Lower lobe of right lung (tissue), 2 donors: ENCODE measurements around the gene GTSE1. TPM values are rescaled to one million over a fixed set of nuclear protein-coding genes. Genes with fewer than 3 reads are reported as not detected.
A peak's percentile ranks its signal among the peaks of the same experiment; 100 is the strongest.

ENCODE experiments used
- ATAC-seq, 2 donors: fragments of 200-7000 bp; cut with Tn5 transposase; one replicate each; pipeline ENCODE4 v1.9.1; 2020 to 2022; ENCODE audit warnings: mild to moderate bottlenecking in 2 of 2, moderate library complexity in 2 of 2
- DNase-seq: peaks from one replicate; pipeline ENCODE4 v3.0.0-alpha.2; 2020
- H3K27ac ChIP-seq: fragments of 200-600 bp; one replicate; pipeline ENCODE4 v1.8.0; 2022
- H3K27me3 ChIP-seq: fragments of 200-600 bp; one replicate; pipeline ENCODE4 v1.8.0; 2022; ENCODE audit warnings: low read depth
- H3K36me3 ChIP-seq: fragments of 200-600 bp; one replicate; pipeline ENCODE4 v1.8.0; 2022; ENCODE audit warnings: mild to moderate bottlenecking
- H3K4me1 ChIP-seq: fragments of 200-600 bp; one replicate; pipeline ENCODE4 v1.8.0; 2022
- H3K4me3 ChIP-seq: fragments of 200-600 bp; one replicate; pipeline ENCODE4 v1.8.0; 2022; ENCODE audit warnings: mild to moderate bottlenecking
- H3K9me3 ChIP-seq: fragments of 200-600 bp; one replicate; pipeline ENCODE4 v1.8.0; 2022
- intact Hi-C: fragments of 100-400 bp; cut with DNase I; formaldehyde crosslinking; loops from one replicate; pipeline ENCODE4 v1.11.0; 2022
- total RNA-seq: library from RNA; stranded (reverse); fragmentation: NEBNext Ultra II Directional; extraction: Animal tissue kit (Norgen Biotek cat#: 25700); gene quantifications from one replicate; pipeline ENCODE4 v1.2.1, GENCODE V29; 2021
- TF ChIP-seq, protein P1 (sequence below): fragments of 200-600 bp; IDR thresholded peaks from one replicate; pipeline ENCODE4 v1.8.0; 2022; ENCODE audit warnings: antibody characterized with exemption, mild to moderate bottlenecking
- donor health status: DM: no; HTN: yes; CAD: no; lungs with severe emphysema.

The GTSE1 gene
- total RNA-seq, 1 donor from 2014 or later, result 1.4 TPM

GRCh38 chr22:46376908-46377524 lies 80.3 kb downstream of the GTSE1 start:
- TF ChIP-seq, protein P1, sequence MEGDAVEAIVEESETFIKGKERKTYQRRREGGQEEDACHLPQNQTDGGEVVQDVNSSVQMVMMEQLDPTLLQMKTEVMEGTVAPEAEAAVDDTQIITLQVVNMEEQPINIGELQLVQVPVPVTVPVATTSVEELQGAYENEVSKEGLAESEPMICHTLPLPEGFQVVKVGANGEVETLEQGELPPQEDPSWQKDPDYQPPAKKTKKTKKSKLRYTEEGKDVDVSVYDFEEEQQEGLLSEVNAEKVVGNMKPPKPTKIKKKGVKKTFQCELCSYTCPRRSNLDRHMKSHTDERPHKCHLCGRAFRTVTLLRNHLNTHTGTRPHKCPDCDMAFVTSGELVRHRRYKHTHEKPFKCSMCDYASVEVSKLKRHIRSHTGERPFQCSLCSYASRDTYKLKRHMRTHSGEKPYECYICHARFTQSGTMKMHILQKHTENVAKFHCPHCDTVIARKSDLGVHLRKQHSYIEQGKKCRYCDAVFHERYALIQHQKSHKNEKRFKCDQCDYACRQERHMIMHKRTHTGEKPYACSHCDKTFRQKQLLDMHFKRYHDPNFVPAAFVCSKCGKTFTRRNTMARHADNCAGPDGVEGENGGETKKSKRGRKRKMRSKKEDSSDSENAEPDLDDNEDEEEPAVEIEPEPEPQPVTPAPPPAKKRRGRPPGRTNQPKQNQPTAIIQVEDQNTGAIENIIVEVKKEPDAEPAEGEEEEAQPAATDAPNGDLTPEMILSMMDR, result no peak
- Histone ChIP-seq H3K4me3 (no peak overlapping the region), H3K27ac (peak overlapping the region; percentile 83), H3K4me1 (peaks cover 29% of the 10 kb centered on the region), H3K27me3 (peaks cover 7% of the 10 kb centered on the region), H3K36me3 (no peaks in the 10 kb centered on the region), H3K9me3 (peaks cover 4% of the 10 kb centered on the region)
- no peak for DNase-seq
- intact Hi-C loops, result no loop called here
- ATAC-seq, result peak; percentile 49 to 53

DNA sequence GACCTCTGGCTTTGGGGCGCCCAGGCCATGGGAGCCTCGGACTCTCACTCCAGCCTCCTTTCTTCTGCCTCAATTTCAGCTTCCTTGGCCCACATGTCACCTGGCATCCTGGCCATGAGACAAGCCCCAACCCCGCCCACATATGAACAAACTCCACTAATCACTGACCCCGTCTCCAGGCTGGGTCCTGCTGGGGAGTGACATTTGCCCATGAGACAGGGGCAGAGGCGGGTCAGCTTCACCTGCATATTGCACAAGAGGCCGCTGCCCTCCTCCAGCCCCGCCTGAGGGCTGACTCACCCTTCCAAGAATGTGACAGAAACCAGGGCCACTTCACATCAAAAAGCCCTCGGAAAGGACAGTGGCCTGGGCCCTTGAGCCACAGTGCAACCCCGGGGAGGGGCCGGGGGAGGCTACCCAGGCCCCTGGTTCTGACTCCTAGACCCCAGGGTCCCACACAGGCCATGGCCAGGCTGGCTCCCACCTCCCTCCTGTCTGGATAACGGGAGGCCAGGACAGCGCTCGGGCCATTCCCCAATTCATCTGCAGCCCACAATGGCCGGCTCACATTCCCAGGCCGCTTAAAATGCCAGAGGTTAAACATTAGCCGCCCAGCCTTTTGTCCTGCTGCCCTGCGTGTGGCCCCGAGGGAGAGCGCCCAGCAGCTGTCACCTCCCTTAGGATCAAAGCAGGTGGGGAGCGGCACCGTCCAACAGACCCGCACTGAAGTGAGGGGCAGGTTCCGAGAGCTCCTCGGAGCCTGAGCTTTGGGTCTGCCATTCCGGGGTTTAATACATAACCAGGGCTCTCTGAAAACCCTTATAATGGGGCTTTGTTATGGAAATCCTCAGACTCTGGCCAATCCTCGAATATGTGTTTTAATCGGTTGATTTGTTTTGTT lies 81.1 kb downstream of the GTSE1 start:
- intact Hi-C loops, result no loop called here
- H3K27me3 ChIP-seq, result peaks cover 4% of the 10 kb centered on the region
- H3K36me3 ChIP-seq, result peaks cover 4% of the 10 kb centered on the region
- peak; percentile 88 to 90 for ATAC-seq
- H3K27ac ChIP-seq, result peak overlapping the region; percentile 83
- no peak overlapping the region for H3K4me3 ChIP-seq
- peak; percentile 91 for DNase-seq
- TF ChIP-seq, protein P1, result no peak
- H3K4me1 ChIP-seq, result peaks cover 29% of the 10 kb centered on the region
- peaks cover 4% of the 10 kb centered on the region for H3K9me3 ChIP-seq

DNA sequence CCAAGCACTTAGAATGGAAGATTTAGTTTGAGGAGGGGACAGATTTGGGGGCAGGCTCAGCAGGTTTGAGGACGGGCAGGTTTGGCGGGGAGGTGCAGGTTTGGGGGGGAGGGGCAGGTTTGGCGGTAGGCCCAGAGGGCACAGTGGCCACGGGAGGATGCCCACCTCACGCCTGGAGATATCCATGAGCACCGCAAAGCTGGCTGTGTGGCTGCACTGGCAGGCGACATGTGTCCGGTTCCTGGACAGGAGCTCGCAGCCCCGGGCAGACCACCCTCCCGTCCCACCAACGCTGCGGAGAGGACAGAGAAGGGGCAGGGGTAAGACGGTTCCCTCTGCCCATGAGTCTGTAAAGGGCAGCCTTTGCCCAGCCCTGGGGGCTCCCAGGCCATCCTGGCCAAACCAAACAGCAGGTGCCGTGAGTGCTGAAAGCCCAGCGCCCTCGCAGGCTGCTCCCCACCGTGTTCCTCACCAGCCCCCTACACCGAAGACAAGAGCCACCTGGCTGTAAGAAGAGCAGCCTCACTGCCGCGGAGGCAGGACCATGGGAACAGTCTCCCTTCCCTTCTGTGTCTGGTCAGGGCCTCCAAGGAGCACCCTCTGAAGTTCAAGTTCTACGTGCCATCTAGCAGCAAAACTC lies 81.9 kb downstream of the GTSE1 start:
- DNase-seq (peak; percentile 52), ATAC-seq (no peak)
- TF ChIP-seq, protein P1, result no peak
- Histone ChIP-seq H3K27ac (peak overlapping the region; percentile 83), H3K27me3 (peaks cover 4% of the 10 kb centered on the region), H3K4me3 (no peak overlapping the region), H3K4me1 (peaks cover 29% of the 10 kb centered on the region), H3K36me3 (peaks cover 6% of the 10 kb centered on the region), H3K9me3 (peaks cover 4% of the 10 kb centered on the region)
- intact Hi-C loops, result no loop called here

- H3K9me3 ChIP-seq, result peaks cover 4% of the 10 kb centered on the region
- H3K27me3 ChIP-seq, result peaks cover 4% of the 10 kb centered on the region
- TF ChIP-seq, protein P1, result no peak
- H3K4me1 ChIP-seq, result peaks cover 23% of the 10 kb centered on the region
- peak; percentile 63 for DNase-seq
- intact Hi-C loops, result no loop called here
- peaks cover 6% of the 10 kb centered on the region for H3K36me3 ChIP-seq
- H3K4me3 ChIP-seq, result no peak overlapping the region
- H3K27ac ChIP-seq, result peak overlapping the region; percentile 83
- peak; percentile 32 to 37 for ATAC-seq
Measured at GRCh38 chr22:46379066-46379930, 82.6 kb downstream of the GTSE1 start.

DNA sequence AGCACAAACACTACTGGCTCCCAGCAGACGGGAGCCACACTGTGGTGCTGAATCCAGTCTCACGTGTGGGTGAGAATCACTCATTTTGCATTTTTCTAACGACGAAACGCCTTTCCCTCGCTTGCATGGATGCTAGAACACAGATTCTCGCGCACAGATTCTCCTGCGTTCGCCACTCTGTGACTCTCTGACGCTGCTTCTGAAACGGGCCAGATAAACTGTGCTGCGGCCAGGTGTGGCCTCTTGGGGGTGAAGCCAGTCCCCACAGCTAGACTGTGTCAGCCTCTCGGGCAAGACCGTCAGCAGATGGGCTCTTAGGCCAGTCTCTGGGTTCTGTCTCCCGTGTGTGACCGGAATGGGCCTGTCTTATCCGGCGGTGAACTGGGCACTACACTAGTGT lies 83.4 kb downstream of the GTSE1 start:
- Histone ChIP-seq H3K27me3 (no peaks in the 10 kb centered on the region), H3K9me3 (peaks cover 4% of the 10 kb centered on the region), H3K4me3 (no peak overlapping the region), H3K27ac (no peak overlapping the region), H3K36me3 (peaks cover 11% of the 10 kb centered on the region), H3K4me1 (peaks cover 16% of the 10 kb centered on the region)
- ATAC-seq, result no peak
- intact Hi-C loops, result no loop called here
- TF ChIP-seq, protein P1, result no peak
- DNase-seq, result no peak
